CD8-positive, alpha-beta memory T cell (primary cell): Measurements from ENCODE around the gene CD40LG. TPM values are rescaled to one million over a fixed set of nuclear protein-coding genes. Genes with fewer than 3 reads are reported as not detected.

Experiments used
- CTCF ChIA-PET: fragments of 350-600 bp; sonication (Branson Sonifier 250); formaldehyde crosslinking; loops from one replicate; lab custom pipeline; 2021; ENCODE audit warnings: antibody characterized with exemption; lab: Charles Lee
- POLR2A ChIA-PET: fragments of 350-600 bp; sonication (Branson Sonifier 250); formaldehyde crosslinking; loops from one replicate; lab custom pipeline; 2021; ENCODE audit warnings: antibody characterized with exemption; lab: Charles Lee
- DNase-seq, 5 donors: peaks; one replicate each; pipeline versions ENCODE4 v3.0.0 to v3.0.0-alpha.2; 2020 to 2022; ENCODE audit warnings: mixed read lengths in 1 of 5
- H3K27ac ChIP-seq: one replicate; pipeline ENCODE4 v1.7.0; 2013; ENCODE audit warnings: low read depth, mild to moderate bottlenecking, low read length, moderate library complexity
- H3K27me3 ChIP-seq: 2 replicates; pipeline ENCODE4 v1.7.0; 2013; ENCODE audit warnings: low read length, mild to moderate bottlenecking; ENCODE audit not compliant: insufficient read depth, poor library complexity, severe bottlenecking
- H3K36me3 ChIP-seq: 2 replicates; pipeline ENCODE4 v1.7.0; 2013; ENCODE audit warnings: mild to moderate bottlenecking, low read length, moderate library complexity; ENCODE audit not compliant: insufficient read depth
- H3K4me1 ChIP-seq: 2 replicates; pipeline ENCODE4 v1.7.0; 2013; ENCODE audit warnings: mild to moderate bottlenecking, low read length, moderate library complexity; ENCODE audit not compliant: insufficient read depth
- H3K4me3 ChIP-seq: 2 replicates; pipeline ENCODE4 v1.7.0; 2013; ENCODE audit warnings: mild to moderate bottlenecking, low read length
- H3K9me3 ChIP-seq: 2 replicates; pipeline ENCODE4 v1.7.0; 2013; ENCODE audit warnings: mild to moderate bottlenecking, low read length
- H3K27ac Mint-ChIP-seq, 8 donors: one replicate each; pipeline ENCODE4 v1.8.0; 2020 to 2021; ENCODE audit warnings: mixed read lengths in 8 of 8, mild to moderate bottlenecking in 6 of 8, inconsistent platforms in 3 of 8, moderate library complexity in 3 of 8
- H3K27me3 Mint-ChIP-seq, 2 donors: one replicate each; pipeline ENCODE4 v1.8.0; 2020 to 2021; ENCODE audit warnings: mixed read lengths in 2 of 2, mild to moderate bottlenecking in 1 of 2, moderate library complexity in 1 of 2
- H3K36me3 Mint-ChIP-seq, 3 donors: one replicate each; pipeline ENCODE4 v1.8.0; 2020 to 2021; ENCODE audit warnings: mixed read lengths in 3 of 3, inconsistent platforms in 1 of 3, mild to moderate bottlenecking in 1 of 3
- H3K4me1 Mint-ChIP-seq, 3 donors: one replicate each; pipeline ENCODE4 v1.8.0; 2020 to 2021; ENCODE audit warnings: mixed read lengths in 3 of 3, inconsistent platforms in 1 of 3, mild to moderate bottlenecking in 1 of 3
- H3K4me3 Mint-ChIP-seq, 7 donors: one replicate each; pipeline ENCODE4 v1.8.0; 2020 to 2021; ENCODE audit warnings: mixed read lengths in 7 of 7, mild to moderate bottlenecking in 6 of 7, moderate library complexity in 4 of 7, inconsistent platforms in 2 of 7
- H3K9me3 Mint-ChIP-seq, 5 donors: one replicate each; pipeline ENCODE4 v1.8.0; 2020 to 2022; ENCODE audit warnings: mixed read lengths in 5 of 5, mild to moderate bottlenecking in 3 of 5, moderate library complexity in 2 of 5, inconsistent platforms in 1 of 5
- polyA plus RNA-seq: library from polyadenylated mRNA; unstranded; fragments of 300-500 nt; fragmentation: Illumina TruSeq; gene quantifications from one replicate; pipeline ENCODE4 v1.2.3, GENCODE V29; 2021
- total RNA-seq, 2 experiments: library from RNA; stranded (reverse); gene quantifications; one replicate each; pipeline ENCODE4 v1.2.3, GENCODE V29; 2021

Gene CD40LG
- total RNA-seq: 10 to 100 TPM in 1 of 2 experiments, 1 to 10 TPM in 1; 9.2 to 10.1 TPM
- 20.0 TPM for polyA plus RNA-seq

GRCh38 chrX:136647677-136648360 lies at the start of gene CD40LG:
CD40LG (plus strand) TSS chrX:136648158; CDS start chrX:136648249, 91 bp downstream.
- Histone ChIP-seq H3K9me3 (no peaks in the 10 kb centered on the region), H3K27me3 (no peaks in the 10 kb centered on the region), H3K4me3 (peak within 1 kb of the TSS; percentile 71), H3K4me1 (peaks cover 32% of the 10 kb centered on the region), H3K27ac (no peak within 1 kb of the TSS), H3K36me3 (peaks cover 6% of the 10 kb centered on the region)
- Mint-ChIP-seq H3K4me1 (peaks cover 24 to 38% (median 34%) of the 10 kb centered on the region in 3 donors), H3K4me3 (peak within 1 kb of the TSS; percentile 69 to 95 (median 88)), H3K36me3 (peaks cover 0 to 7% (median 6%) of the 10 kb centered on the region in 3 donors), H3K27ac (peak within 1 kb of the TSS in 7 of 8 donors; percentile 10 to 92 (median 71)), H3K27me3 (peaks cover 0 to 4% of the 10 kb centered on the region in 2 donors), H3K9me3 (no peaks in the 10 kb centered on the region)
- ChIA-PET CTCF (no interaction called here), POLR2A (no interaction called here)
- no peak for DNase-seq

DNA sequence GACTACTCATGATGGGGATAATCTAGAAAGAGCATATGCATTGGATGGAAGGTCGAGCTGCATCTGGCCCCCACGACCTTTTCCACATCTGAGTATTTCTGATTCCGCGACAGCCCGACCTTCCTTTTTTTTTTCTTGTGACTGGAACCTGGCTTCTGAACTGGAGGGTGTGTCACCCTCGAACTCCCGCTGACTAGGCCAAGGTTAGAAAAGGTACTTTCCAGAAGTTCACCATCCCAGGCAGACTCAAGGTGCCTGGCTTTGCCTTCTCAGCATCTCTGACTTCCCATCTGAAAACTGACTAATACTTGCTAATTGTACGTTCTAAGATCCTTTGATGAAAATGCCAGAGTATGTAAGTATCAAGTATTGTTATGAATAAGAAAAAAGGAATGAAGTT lies 49.3 kb upstream of the CD40LG start:
- H3K4me3 ChIP-seq: no peak overlapping the region
- POLR2A ChIA-PET: no interaction called here
- CTCF ChIA-PET: interaction anchor here (2.0 kb wide), 1 partner anchor 10 kb away, joined by 8 read pairs; no protein-coding TSS in a partner anchor
- no peak for DNase-seq
- no peaks in the 10 kb centered on the region for H3K9me3 ChIP-seq
- Mint-ChIP-seq H3K4me1 (peaks cover 12 to 32% (median 21%) of the 10 kb centered on the region in 3 donors), H3K9me3 (no peaks in the 10 kb centered on the region), H3K27ac (peak overlapping the region in 3 of 8 donors; percentile 13 to 35 (median 20)), H3K27me3 (peaks cover 0 to 3% of the 10 kb centered on the region in 2 donors), H3K36me3 (no peaks in the 10 kb centered on the region), H3K4me3 (peak overlapping the region in 1 of 7 donors; percentile 18)
- no peaks in the 10 kb centered on the region for H3K27me3 ChIP-seq
- no peak overlapping the region for H3K27ac ChIP-seq
- H3K4me1 ChIP-seq: peaks cover 3% of the 10 kb centered on the region
- H3K36me3 ChIP-seq: no peaks in the 10 kb centered on the region

DNA sequence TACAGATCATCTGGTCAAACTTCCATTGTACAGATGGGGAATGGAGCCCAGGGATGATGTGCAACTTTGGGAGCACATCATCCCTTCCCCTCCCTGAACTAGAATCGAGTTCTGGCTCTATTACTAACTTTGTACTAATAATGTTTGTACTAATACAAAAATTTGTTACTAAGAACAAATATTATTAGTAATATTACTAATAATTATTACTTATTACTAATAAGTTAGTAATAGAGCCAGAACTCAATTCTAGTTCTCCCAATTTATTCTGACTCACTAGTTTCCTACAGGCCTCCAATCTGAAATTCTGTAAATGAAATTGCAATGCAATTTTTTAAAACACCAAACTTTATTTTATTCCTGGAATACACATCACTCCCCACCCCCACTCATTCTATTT lies 47.9 kb upstream of the CD40LG start:
- H3K4me3 Mint-ChIP-seq: no peak overlapping the region
- CTCF ChIA-PET: interaction anchor here (2.0 kb wide), 1 partner anchor 8 kb away, joined by 8 read pairs; no protein-coding TSS in a partner anchor
- H3K27me3 Mint-ChIP-seq: peaks cover 0 to 3% of the 10 kb centered on the region in 2 donors
- Histone ChIP-seq H3K4me1 (peaks cover 4% of the 10 kb centered on the region), H3K9me3 (no peaks in the 10 kb centered on the region), H3K27ac (no peak overlapping the region), H3K4me3 (no peak overlapping the region), H3K27me3 (no peaks in the 10 kb centered on the region), H3K36me3 (no peaks in the 10 kb centered on the region)
- POLR2A ChIA-PET: no interaction called here
- H3K27ac Mint-ChIP-seq: no peak overlapping the region
- no peak for DNase-seq
- H3K4me1 Mint-ChIP-seq: peaks cover 17 to 41% (median 35%) of the 10 kb centered on the region in 3 donors
- H3K9me3 Mint-ChIP-seq: no peaks in the 10 kb centered on the region
- no peaks in the 10 kb centered on the region for H3K36me3 Mint-ChIP-seq

DNA sequence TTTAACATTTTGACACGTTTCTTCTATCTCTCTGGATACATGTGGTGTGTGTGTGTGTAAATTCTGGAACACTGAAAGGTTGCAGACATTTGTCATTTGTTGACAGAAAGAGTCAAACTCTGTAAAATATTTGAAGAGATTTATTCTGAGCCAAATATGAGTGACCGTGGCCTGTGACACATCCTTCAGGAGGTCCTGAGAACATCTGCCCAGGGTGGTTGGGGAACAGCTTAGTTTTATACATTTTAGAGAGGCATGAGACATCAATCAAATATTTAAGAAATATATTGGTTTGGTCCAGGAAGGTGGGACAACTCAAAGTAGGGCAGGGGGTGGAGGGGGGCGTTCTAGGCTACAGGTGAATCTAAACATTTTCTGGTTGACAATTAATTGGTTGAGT lies 40.7 kb upstream of the CD40LG start:
- no peak for DNase-seq
- Mint-ChIP-seq H3K27me3 (peaks cover 0 to 5% of the 10 kb centered on the region in 2 donors), H3K36me3 (no peaks in the 10 kb centered on the region), H3K9me3 (peaks cover 0 to 2% (median 0%) of the 10 kb centered on the region in 5 donors), H3K4me3 (no peak overlapping the region), H3K4me1 (peaks cover 26 to 44% (median 34%) of the 10 kb centered on the region in 3 donors), H3K27ac (peak overlapping the region in 1 of 8 donors; percentile 4)
- peaks cover 21% of the 10 kb centered on the region for H3K4me1 ChIP-seq
- no peak overlapping the region for H3K27ac ChIP-seq
- ChIA-PET CTCF (interaction anchor here (0.8 to 1.7 kb wide), 2 partner anchors 88 to 90 kb away, joined by 3 to 6 read pairs; no protein-coding TSS in a partner anchor), POLR2A (no interaction called here)
- no peaks in the 10 kb centered on the region for H3K9me3 ChIP-seq
- H3K4me3 ChIP-seq: no peak overlapping the region
- H3K27me3 ChIP-seq: no peaks in the 10 kb centered on the region
- no peaks in the 10 kb centered on the region for H3K36me3 ChIP-seq

- peaks cover 0 to 6% of the 10 kb centered on the region in 2 donors for H3K27me3 Mint-ChIP-seq
- ChIA-PET CTCF (interaction anchor here (0.7 to 2.8 kb wide), 15 partner anchors 10 to 317 kb away, joined by 3 to 39 read pairs (median 6); no protein-coding TSS in a partner anchor), POLR2A (interaction anchor here (0.9 kb wide), 1 partner anchor 86 kb away, joined by 4 read pairs; no protein-coding TSS in a partner anchor)
- peaks cover 0 to 2% (median 0%) of the 10 kb centered on the region in 5 donors for H3K9me3 Mint-ChIP-seq
- Histone ChIP-seq H3K27me3 (no peaks in the 10 kb centered on the region), H3K4me1 (peaks cover 20% of the 10 kb centered on the region), H3K4me3 (peak overlapping the region; percentile 35), H3K9me3 (no peaks in the 10 kb centered on the region), H3K27ac (no peak overlapping the region), H3K36me3 (no peaks in the 10 kb centered on the region)
- peak overlapping the region in 4 of 8 donors; percentile 39 to 66 (median 46) for H3K27ac Mint-ChIP-seq
- H3K4me3 Mint-ChIP-seq: peak overlapping the region in 4 of 7 donors; percentile 0 to 51 (median 18)
- peaks cover 23 to 40% (median 27%) of the 10 kb centered on the region in 3 donors for H3K4me1 Mint-ChIP-seq
- no peaks in the 10 kb centered on the region for H3K36me3 Mint-ChIP-seq
- DNase-seq: peak; percentile 12 to 67 (median 39)
Measured at GRCh38 chrX:136608295-136608933, 39.5 kb upstream of the CD40LG start.

- DNase-seq: peak in 1 of 5 donors; percentile 21
Measured at GRCh38 chrX:136616987-136617685, 30.8 kb upstream of the CD40LG start.

DNA sequence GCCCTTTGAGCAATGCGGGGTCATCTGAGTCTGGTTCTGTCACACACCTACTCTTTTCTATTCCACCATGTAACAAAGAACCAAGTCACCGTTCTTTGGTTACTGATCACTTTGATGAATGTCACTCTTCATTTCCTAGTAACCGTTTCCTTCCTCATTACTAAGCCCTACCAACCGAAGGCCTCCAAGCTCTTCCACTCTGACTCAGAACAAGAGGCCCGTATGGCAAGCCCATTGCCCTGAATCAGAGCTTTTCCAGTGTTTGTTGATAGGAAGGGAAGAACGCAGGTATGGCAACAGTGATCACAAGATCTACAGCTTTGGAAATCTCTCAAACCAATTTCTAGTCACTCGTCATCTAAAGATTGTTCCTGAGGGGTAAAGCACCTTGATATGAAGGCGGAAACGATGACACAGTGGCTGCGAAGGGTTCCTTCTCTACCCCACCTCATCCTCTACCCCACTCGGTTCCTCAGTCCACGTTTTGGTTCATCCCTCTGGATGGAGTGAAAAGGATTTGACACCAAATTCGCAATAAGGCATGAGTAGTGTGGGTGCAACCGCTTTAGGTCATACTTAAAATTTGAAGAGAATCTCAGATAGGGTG lies 28.0 kb upstream of the CD40LG start:
- Histone ChIP-seq H3K4me3 (no peak overlapping the region), H3K4me1 (peaks cover 51% of the 10 kb centered on the region), H3K27me3 (no peaks in the 10 kb centered on the region), H3K9me3 (no peaks in the 10 kb centered on the region), H3K27ac (no peak overlapping the region), H3K36me3 (no peaks in the 10 kb centered on the region)
- Mint-ChIP-seq H3K36me3 (no peaks in the 10 kb centered on the region), H3K27ac (peak overlapping the region in 6 of 8 donors; percentile 28 to 50 (median 38)), H3K4me3 (peak overlapping the region in 4 of 7 donors; percentile 12 to 32 (median 18)), H3K9me3 (no peaks in the 10 kb centered on the region), H3K27me3 (no peaks in the 10 kb centered on the region), H3K4me1 (peaks cover 37 to 74% (median 64%) of the 10 kb centered on the region in 3 donors)
- CTCF ChIA-PET: no interaction called here
- POLR2A ChIA-PET: no interaction called here
- no peak for DNase-seq

More at GRCh38 chrX:136616987-136617685, 30.8 kb upstream of the CD40LG start:
- peaks cover 40% of the 10 kb centered on the region for H3K4me1 ChIP-seq
- Mint-ChIP-seq H3K27me3 (peaks cover 0 to 2% of the 10 kb centered on the region in 2 donors), H3K9me3 (no peaks in the 10 kb centered on the region), H3K36me3 (no peaks in the 10 kb centered on the region), H3K4me3 (peak overlapping the region in 6 of 7 donors; percentile 3 to 83 (median 22)), H3K27ac (peak overlapping the region in 7 of 8 donors; percentile 48 to 84 (median 66)), H3K4me1 (peaks cover 23 to 51% (median 48%) of the 10 kb centered on the region in 3 donors)
- ChIA-PET CTCF (interaction anchor here (1.1 to 1.4 kb wide), 2 partner anchors 9 to 12 kb away, joined by 3 read pairs; no protein-coding TSS in a partner anchor), POLR2A (interaction anchor here (0.6 to 1.1 kb wide), 3 partner anchors 11 to 56 kb away, joined by 3 to 7 read pairs (median 3); no protein-coding TSS in a partner anchor)
- no peaks in the 10 kb centered on the region for H3K27me3 ChIP-seq
- no peak overlapping the region for H3K4me3 ChIP-seq
- H3K27ac ChIP-seq: no peak overlapping the region
- no peaks in the 10 kb centered on the region for H3K36me3 ChIP-seq
- H3K9me3 ChIP-seq: no peaks in the 10 kb centered on the region
